Endothelial cell (in vitro differentiated cells): ENCODE data around the gene MAD1L1. TPM values are rescaled to one million over a fixed set of nuclear protein-coding genes. Genes with fewer than 3 reads are reported as not detected.

Source experiments
- DNase-seq: peaks from one replicate; pipeline ENCODE4 v3.0.0; 2021; ENCODE audit warnings: low spot score
- H3K27ac Mint-ChIP-seq: one replicate; pipeline ENCODE4 v1.8.0; 2021; ENCODE audit warnings: mixed read lengths, inconsistent platforms; ENCODE audit not compliant: unreplicated experiment
- H3K27me3 Mint-ChIP-seq: one replicate; pipeline ENCODE4 v1.8.0; 2021; ENCODE audit warnings: mild to moderate bottlenecking, moderate library complexity, mixed read lengths, inconsistent platforms; ENCODE audit not compliant: unreplicated experiment
- H3K36me3 Mint-ChIP-seq: one replicate; pipeline ENCODE4 v1.8.0; 2021; ENCODE audit warnings: mild to moderate bottlenecking, low read depth, mixed read lengths, inconsistent platforms; ENCODE audit not compliant: unreplicated experiment
- H3K4me1 Mint-ChIP-seq: one replicate; pipeline ENCODE4 v1.8.0; 2021; ENCODE audit warnings: mild to moderate bottlenecking, mixed read lengths, inconsistent platforms; ENCODE audit not compliant: unreplicated experiment
- H3K4me3 Mint-ChIP-seq: one replicate; pipeline ENCODE4 v1.8.0; 2021; ENCODE audit warnings: mild to moderate bottlenecking, mixed read lengths, inconsistent platforms; ENCODE audit not compliant: unreplicated experiment
- H3K9me3 Mint-ChIP-seq: one replicate; pipeline ENCODE4 v1.8.0; 2021; ENCODE audit warnings: mixed read lengths, inconsistent platforms; ENCODE audit not compliant: unreplicated experiment
- CTCF ChIP-seq: fragments of 200-600 bp; sonication (generic); IDR thresholded peaks from one replicate; pipeline ENCODE4 v1.5.0; 2021; ENCODE audit warnings: antibody characterized with exemption; ENCODE audit not compliant: unreplicated experiment
- total RNA-seq: library from RNA; stranded (reverse); fragmentation: NEBNext Ultra II Directional; extraction: Animal tissue kit (Norgen Biotek cat#: 25700); gene quantifications from one replicate; pipeline ENCODE4 v1.2.1, GENCODE V29; 2021; ENCODE audit not compliant: unreplicated experiment

MAD1L1 gene
- total RNA-seq, 1 donor from 2014 or later, result 43.3 TPM

GRCh38 chr7:2158331-2159175, 74.2 kb downstream of the MAD1L1 start:
- no peak overlapping the region for H3K4me3 Mint-ChIP-seq
- no peak for DNase-seq
- no peaks in the 10 kb centered on the region for H3K4me1 Mint-ChIP-seq
- H3K36me3 Mint-ChIP-seq, result peaks cover 11% of the 10 kb centered on the region
- no peak overlapping the region for H3K27ac Mint-ChIP-seq
- H3K9me3 Mint-ChIP-seq, result no peaks in the 10 kb centered on the region
- peaks cover 5% of the 10 kb centered on the region for H3K27me3 Mint-ChIP-seq
- no peak for TF ChIP-seq CTCF

- H3K27ac Mint-ChIP-seq, result no peak overlapping the region
- H3K9me3 Mint-ChIP-seq, result no peaks in the 10 kb centered on the region
- TF ChIP-seq CTCF, result no peak
- H3K4me3 Mint-ChIP-seq, result no peak overlapping the region
- peaks cover 11% of the 10 kb centered on the region for H3K36me3 Mint-ChIP-seq
- DNase-seq, result no peak
- H3K27me3 Mint-ChIP-seq, result peaks cover 3% of the 10 kb centered on the region
- no peaks in the 10 kb centered on the region for H3K4me1 Mint-ChIP-seq
Measured at GRCh38 chr7:2157473-2158279, 75.1 kb downstream of the MAD1L1 start.

GRCh38 chr7:2156756-2157472, 75.8 kb downstream of the MAD1L1 start:
- Mint-ChIP-seq H3K27me3 (peaks cover 2% of the 10 kb centered on the region), H3K4me3 (no peak overlapping the region), H3K27ac (no peak overlapping the region), H3K4me1 (no peaks in the 10 kb centered on the region), H3K36me3 (peaks cover 11% of the 10 kb centered on the region), H3K9me3 (no peaks in the 10 kb centered on the region)
- no peak for TF ChIP-seq CTCF
- no peak for DNase-seq

- H3K27ac Mint-ChIP-seq, result no peak overlapping the region
- H3K4me1 Mint-ChIP-seq, result peaks cover 8% of the 10 kb centered on the region
- peaks cover 8% of the 10 kb centered on the region for H3K27me3 Mint-ChIP-seq
- no peak for DNase-seq
- TF ChIP-seq CTCF, result no peak
- H3K36me3 Mint-ChIP-seq, result peaks cover 11% of the 10 kb centered on the region
- H3K9me3 Mint-ChIP-seq, result no peaks in the 10 kb centered on the region
- no peak overlapping the region for H3K4me3 Mint-ChIP-seq
Measured at GRCh38 chr7:2154831-2155230, 77.9 kb downstream of the MAD1L1 start.
